Lung microvascular endothelial cell (primary cell): ENCODE data around the gene VEGFB. TPM values are rescaled to one million over a fixed set of nuclear protein-coding genes. Genes with fewer than 3 reads are reported as not detected.

ENCODE experiments used
- DNase-seq, 2 donors: peaks; one replicate each; pipeline versions ENCODE4 v3.0.0 to v3.0.0-alpha.2; 2010; ENCODE audit warnings: low read depth in 2 of 2
- total RNA-seq: library from RNA; depleted of rRNA; stranded (reverse); fragments of >200 nt; gene quantifications from 2 replicates; pipeline ENCODE4 v1.2.1, GENCODE V29; 2014

The VEGFB gene, protein sequence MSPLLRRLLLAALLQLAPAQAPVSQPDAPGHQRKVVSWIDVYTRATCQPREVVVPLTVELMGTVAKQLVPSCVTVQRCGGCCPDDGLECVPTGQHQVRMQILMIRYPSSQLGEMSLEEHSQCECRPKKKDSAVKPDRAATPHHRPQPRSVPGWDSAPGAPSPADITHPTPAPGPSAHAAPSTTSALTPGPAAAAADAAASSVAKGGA
- 13.3 and 22.4 TPM in 2 replicates for total RNA-seq

DNA sequence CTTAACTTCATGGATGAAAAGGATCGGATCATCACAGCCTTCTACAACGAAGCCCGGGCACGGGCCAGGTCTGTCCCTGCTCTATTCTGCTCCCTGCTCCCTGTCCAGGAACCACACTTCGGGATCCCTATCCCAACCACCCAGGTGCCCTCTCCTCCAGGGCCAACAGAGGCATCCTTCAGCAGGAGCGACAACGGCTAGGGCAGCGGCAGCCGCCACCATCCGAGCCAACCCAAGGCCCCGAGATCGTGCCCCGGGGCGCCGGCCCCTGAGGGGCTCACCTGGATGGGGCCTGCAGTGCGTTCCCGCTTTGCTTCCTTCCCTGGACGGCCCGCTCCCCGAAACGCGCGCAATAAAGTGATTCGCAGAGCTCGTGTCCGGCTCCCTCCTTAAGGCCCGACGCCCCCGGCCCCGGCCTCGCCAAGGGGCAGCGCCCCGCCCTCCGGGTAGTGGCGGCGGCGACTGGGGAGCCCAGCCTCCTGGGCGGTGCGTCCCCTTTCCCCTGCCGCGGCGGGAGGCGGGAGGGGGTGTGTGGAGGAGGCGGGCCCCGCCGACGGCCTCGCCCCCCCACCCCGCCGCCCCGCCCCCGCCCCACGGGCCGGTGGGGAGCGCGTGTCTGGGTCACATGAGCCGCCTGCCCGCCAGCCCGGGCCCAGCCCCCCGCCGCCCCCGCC is at the start of gene VEGFB:
VEGFB (plus strand) TSS at position 672 of the 674 bp plus-strand sequence. CDS start 250 bp downstream, outside the sequence.
- peak; percentile 52 to 66 for DNase-seq

- DNase-seq = peak; percentile 91 to 93
These were observed 49.1 kb upstream of the VEGFB start for GRCh38 chr11:64185175-64185692.

- DNase-seq = peak; percentile 100
These were observed 48.5 kb upstream of the VEGFB start, which contains the start of gene STIP1 for GRCh38 chr11:64185693-64186491. Gene STIP1 (plus strand): TSS chr11:64186171. CDS start chr11:64186262, 91 bp downstream.

- DNase-seq = peak; percentile 23 to 34
These were observed 47.8 kb upstream of the VEGFB start for GRCh38 chr11:64186492-64187165.

DNA sequence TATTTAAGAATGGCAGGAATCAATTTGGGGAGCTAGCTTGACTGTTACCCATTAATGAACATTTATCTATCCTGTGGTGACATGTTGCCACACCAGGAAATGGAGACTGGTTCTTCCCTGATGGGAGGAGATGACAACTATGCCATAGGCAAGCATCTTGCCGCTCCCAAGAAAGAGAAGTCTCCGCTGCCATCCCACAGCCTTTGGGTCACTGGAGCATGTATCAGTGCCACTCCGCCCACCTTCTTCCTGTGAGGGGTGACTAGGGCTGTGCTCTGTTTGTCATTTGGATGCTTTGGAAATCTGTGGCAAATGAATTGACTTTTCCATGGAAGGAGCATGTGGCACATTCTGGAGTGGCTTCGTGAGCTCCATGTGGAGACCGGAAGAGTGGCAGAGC is 42.0 kb upstream of the VEGFB start:
- DNase-seq = no peak

- DNase-seq = no peak
These were observed 37.8 kb upstream of the VEGFB start for GRCh38 chr11:64196626-64197025.

DNA sequence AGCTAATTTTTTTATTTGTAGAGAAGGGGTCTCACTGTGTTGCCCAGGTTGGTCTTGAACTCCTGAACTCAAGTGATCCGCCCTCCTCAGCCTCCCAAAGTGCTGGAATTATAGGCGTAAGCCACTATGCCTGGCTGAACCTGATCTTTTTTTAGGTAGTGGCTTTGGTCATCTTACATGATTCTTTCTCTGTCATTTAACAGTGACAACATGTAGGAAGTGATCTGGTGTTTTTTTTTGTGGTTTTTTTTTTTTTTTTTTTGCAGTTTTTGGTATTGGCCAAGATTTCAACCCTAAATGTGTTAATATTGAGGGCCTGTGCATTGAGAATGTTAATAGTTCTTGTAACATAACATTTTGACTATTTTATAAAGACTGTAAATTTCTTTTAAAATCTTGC is 35.9 kb upstream of the VEGFB start:
- no peak for DNase-seq

DNA sequence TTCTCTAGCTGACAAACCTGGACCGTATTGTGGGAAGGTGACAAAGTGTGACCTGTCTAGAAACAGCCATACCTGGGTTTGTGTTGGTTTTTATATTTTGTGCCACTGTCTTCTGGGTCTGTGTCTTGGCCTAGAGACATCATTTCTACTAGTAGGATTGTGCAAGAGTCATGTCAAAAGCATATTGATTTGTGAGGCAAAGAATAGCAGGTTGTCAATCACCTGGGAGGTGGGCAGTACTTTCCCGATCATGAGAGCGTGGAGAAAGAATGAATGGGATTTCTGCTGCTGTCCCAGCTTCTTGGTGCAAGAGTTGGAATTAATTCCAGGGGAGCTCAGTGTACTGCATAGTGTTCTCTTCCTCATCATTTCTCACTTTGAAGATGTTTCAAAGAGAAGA is 32.8 kb upstream of the VEGFB start:
- no peak for DNase-seq

DNA sequence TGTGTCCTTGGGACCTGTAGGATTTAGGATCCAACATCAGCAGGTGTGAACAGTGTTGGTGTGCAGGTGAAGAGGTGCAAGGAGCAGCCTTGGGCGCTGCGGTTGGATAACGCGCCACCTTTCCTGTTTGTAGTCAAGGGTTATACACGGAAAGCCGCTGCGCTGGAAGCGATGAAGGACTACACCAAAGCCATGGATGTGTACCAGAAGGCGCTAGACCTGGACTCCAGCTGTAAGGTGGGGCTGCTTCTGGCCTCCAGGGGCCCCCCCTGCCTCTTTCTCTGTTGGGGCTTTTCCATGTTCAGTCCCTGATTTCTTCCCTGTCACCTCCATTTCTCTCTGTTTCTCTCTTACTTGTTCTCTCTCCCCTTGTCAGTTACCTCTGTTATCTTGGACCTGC is 31.4 kb upstream of the VEGFB start:
- DNase-seq = no peak

DNA sequence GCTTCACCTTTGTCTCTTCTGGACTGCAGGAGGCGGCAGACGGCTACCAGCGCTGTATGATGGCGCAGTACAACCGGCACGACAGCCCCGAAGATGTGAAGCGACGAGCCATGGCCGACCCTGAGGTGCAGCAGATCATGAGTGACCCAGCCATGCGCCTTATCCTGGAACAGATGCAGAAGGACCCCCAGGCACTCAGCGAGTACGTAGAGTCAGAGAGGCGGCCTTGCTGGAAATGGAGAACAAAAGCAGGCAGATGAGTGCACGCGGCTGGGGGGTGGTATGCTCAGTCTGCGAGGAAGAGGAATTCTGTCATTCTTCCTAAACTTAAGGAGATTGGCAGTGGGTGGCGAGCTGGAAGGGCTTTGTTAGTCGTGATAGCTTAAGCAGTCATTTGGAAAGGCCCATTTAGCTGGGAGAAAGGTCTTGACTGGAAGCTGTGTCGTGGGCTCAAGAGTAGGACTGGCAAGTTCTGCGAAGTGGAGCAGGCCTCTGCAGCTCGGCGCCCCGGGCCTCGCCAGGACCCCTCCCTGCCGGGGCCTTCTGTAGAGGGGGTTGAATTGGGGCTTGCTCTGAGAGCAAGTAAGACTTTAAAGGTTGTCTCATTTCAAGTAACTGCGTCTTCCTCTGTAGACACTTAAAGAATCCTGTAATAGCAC is 30.8 kb upstream of the VEGFB start:
- DNase-seq = no peak

GRCh38 chr11:64204080-64204440 is 30.3 kb upstream of the VEGFB start:
- no peak for DNase-seq

GRCh38 chr11:64204464-64204989 is 29.9 kb upstream of the VEGFB start:
- DNase-seq = peak; percentile 87 to 95

DNA sequence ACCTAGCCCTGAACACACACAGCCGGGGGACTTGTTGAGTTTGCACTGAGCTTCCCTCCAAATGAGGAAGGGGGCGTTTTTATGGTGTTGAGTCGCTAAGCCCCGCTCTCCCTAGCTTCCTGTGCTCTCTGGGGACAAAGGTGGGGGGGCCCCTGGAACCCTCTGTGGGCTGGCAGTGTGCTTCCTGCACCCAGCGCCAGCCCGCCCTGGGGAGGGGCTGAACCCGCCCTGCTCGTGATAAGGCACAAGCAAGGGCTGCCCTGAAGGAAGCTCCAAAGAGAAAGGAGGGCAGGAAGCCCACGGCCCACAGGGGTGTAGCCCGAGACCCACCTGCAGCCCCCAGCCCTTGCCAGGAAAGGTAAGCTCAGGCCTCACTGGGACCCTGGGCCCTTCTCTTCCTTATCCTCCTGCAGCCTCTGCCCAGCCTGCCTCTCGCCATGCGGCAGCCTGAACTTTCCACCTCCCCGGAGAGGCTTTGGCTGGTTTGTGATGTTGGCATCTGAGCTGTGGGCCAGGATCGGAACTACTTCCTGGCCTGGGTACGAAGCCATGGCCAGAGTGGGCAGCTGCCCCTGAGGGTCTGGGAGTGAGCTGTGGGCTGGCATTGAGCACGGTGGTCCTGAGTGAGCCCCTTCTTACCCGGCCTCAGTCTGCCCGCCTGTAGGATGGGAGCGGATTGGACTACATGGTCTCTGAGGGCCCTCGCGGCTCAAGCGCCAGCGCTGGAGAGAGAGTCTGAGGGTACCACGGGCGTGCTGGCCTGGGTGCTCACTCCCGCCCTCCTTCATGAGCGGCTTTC is 27.7 kb upstream of the VEGFB start, which contains the start of gene FERMT3:
FERMT3 (plus strand) TSS at position 265 of the 799 bp plus-strand sequence. CDS start 644 bp downstream, outside the sequence.
- DNase-seq = peak in 1 of 2 donors; percentile 38

GRCh38 chr11:64207256-64208085 is 26.9 kb upstream of the VEGFB start:
- peak; percentile 76 to 84 for DNase-seq

DNA sequence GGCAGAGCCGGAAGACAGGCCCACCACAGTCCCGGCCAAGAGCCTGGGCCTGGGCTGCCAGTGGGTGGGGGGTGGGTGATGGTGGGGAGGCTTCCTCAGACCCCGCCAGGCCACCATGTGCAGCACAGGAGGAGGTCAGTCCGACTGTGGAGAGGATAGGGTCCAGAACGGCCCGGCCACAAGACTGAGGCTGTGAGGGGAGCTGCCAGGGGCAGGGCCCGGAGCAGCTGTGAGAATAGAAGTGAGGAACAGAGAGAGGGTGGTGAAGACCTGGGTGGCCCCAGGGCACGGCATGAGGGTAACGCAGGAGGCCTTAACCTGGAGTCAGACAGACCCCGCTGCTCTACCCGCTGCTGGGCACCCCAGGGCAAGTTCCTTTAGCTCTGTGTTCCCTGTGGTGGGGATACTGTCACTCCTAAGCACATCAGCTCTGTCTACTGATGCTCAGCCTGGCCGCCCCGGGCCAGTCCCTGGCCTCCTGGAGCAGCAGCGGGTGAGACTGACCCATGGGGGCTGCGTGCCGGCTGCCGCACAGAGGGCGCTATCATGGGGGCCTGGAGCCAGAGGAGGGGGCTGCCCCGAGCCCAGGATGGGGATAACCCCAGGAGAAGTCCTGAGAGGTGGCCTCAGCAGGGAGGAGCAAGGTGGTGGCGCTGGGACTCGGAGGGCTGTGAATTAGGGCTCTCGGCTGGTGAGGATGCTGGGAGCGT is 26.1 kb upstream of the VEGFB start:
- DNase-seq = no peak

DNA sequence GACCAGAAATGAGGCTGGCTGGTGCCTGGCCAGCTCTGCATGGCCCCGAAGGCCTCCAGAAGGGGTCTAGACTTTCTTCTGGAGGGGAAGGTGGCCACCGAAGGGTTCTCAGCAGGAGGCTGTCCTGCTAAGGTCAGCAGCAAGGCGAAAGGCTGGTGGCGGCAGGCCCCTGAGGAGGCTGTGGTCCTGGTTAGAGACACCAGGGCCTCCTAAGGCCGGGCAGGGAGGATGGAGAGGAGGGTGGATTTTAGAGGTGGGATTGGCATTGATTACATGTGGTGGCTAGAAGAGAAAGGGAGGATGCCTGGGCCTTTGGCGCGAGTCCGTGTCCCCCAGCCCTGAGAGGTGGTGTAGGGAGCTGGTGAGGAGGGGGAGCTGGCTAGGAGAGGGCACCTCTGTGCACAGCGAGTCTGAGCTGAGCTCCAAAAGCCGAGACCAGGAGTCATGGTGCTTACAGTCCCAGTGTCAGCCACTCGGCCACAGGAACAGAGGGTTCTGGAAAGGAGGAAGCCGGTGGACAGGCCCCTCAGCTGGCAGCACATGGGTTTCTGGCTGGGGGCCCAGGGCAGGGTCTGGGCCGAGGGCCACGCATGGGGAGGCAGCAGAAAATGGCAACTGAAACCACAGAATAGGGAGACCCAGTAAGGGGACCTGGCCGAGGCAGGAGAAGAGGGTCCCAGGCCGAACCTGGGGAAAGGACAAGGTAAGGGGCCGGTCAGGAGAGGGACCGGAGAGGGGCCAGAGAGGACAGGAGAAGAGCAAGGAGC is 25.4 kb upstream of the VEGFB start:
- DNase-seq = no peak

DNA sequence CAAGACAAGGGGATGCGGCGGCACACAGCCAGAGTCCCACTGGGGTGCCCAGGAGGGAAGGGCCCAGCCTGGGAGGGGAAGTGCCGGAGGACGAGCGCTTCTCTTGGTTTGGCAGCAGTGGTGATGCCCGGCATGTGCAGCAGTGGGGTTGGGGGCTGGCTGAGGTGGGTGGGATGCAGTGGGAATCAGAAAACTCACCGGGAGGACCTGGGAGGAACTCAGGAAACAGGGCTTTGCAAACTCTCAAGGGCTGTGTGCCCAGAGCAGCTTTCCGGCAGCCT is 24.9 kb upstream of the VEGFB start:
- no peak for DNase-seq
